Fibroblast of skin of back (primary cell): Measurements from ENCODE around the gene KLHL6.

ENCODE experiments used
- DNase-seq: peaks from one replicate; pipeline ENCODE4 v3.0.0-alpha.2; 2013

KLHL6 gene

GRCh38 chr3:183502237-183503181 is 53.0 kb downstream of the KLHL6 start:
- peak; percentile 10 for DNase-seq

- no peak for DNase-seq
These were observed 54.4 kb downstream of the KLHL6 start for GRCh38 chr3:183500981-183501704.

- DNase-seq, result no peak
These were observed 55.2 kb downstream of the KLHL6 start for GRCh38 chr3:183500319-183500718.

GRCh38 chr3:183498634-183499033 is 56.9 kb downstream of the KLHL6 start:
- DNase-seq, result no peak

GRCh38 chr3:183497313-183497712 is 58.2 kb downstream of the KLHL6 start:
- DNase-seq, result no peak

GRCh38 chr3:183496311-183496710 is 59.2 kb downstream of the KLHL6 start:
- DNase-seq, result no peak

- no peak for DNase-seq
These were observed 61.2 kb downstream of the KLHL6 start for GRCh38 chr3:183494341-183494740.

- no peak for DNase-seq
These were observed 62.0 kb downstream of the KLHL6 start for GRCh38 chr3:183493296-183494045.

- peak; percentile 17 for DNase-seq
These were observed 62.7 kb downstream of the KLHL6 start for GRCh38 chr3:183492849-183493179.

GRCh38 chr3:183491923-183492848 is 63.3 kb downstream of the KLHL6 start:
- DNase-seq, result no peak

- DNase-seq, result no peak
These were observed 64.2 kb downstream of the KLHL6 start for GRCh38 chr3:183491109-183491922.

- DNase-seq, result no peak
These were observed 64.9 kb downstream of the KLHL6 start for GRCh38 chr3:183490653-183491052.

GRCh38 chr3:183490211-183490601 is 65.3 kb downstream of the KLHL6 start:
- no peak for DNase-seq

GRCh38 chr3:183489455-183490210 is 65.9 kb downstream of the KLHL6 start:
- peak; percentile 37 for DNase-seq

GRCh38 chr3:183488343-183488742 is 67.2 kb downstream of the KLHL6 start:
- no peak for DNase-seq

GRCh38 chr3:183487896-183488295 is 67.6 kb downstream of the KLHL6 start:
- DNase-seq, result no peak

- no peak for DNase-seq
These were observed 68.5 kb downstream of the KLHL6 start for GRCh38 chr3:183487016-183487415.

GRCh38 chr3:183486472-183486871 is 69.0 kb downstream of the KLHL6 start:
- no peak for DNase-seq

- no peak for DNase-seq
These were observed 69.9 kb downstream of the KLHL6 start for GRCh38 chr3:183485585-183485984.

- no peak for DNase-seq
These were observed 70.4 kb downstream of the KLHL6 start for GRCh38 chr3:183485093-183485492.
